OCI-LY1 (cell line): ENCODE results near the gene MINDY3.
"Not testable (repeated sequence)": the region's sequence is repeated elsewhere in the genome, so short reads cannot be mapped to it uniquely, and the experiment has no call there.

Source experiments
- H2AFZ ChIP-seq: fragments of 200-600 bp; sonication (generic), shearing (Covaris generic); 2 replicates; pipeline ENCODE4 v1.6.0; 2014; ENCODE audit warnings: antibody characterized with exemption, mild to moderate bottlenecking, low read length
- H3F3A ChIP-seq: fragments of 200-600 bp; sonication (generic), shearing (Covaris generic); 2 replicates; pipeline ENCODE4 v1.6.0; 2014; ENCODE audit warnings: mild to moderate bottlenecking, antibody characterized with exemption, low read length, moderate library complexity; ENCODE audit not compliant: insufficient read depth
- H3K27ac ChIP-seq: fragments of 200-600 bp; sonication (generic); 2 replicates; pipeline ENCODE4 v1.5.1; 2014; ENCODE audit warnings: low read length, mixed run types, mild to moderate bottlenecking, low read depth; ENCODE audit not compliant: poor library complexity, severe bottlenecking
- H3K27me3 ChIP-seq: fragments of 200-600 bp; sonication (generic); 2 replicates; pipeline ENCODE4 v1.6.0; 2014; ENCODE audit warnings: antibody characterized with exemption, mild to moderate bottlenecking, low read length, moderate library complexity; ENCODE audit not compliant: insufficient read depth
- H3K36me3 ChIP-seq: fragments of 200-600 bp; sonication (generic); 2 replicates; pipeline ENCODE4 v1.6.1; 2014; ENCODE audit warnings: mild to moderate bottlenecking, antibody characterized with exemption, low read length, moderate library complexity, mixed read lengths; ENCODE audit not compliant: insufficient read depth
- H3K4me1 ChIP-seq: fragments of 200-600 bp; sonication (generic); 2 replicates; pipeline ENCODE4 v1.5.1; 2014; ENCODE audit warnings: mild to moderate bottlenecking, low read length, moderate library complexity; ENCODE audit not compliant: insufficient read depth, severe bottlenecking
- H3K4me2 ChIP-seq: fragments of 200-600 bp; sonication (generic), shearing (Covaris generic); 2 replicates; pipeline ENCODE4 v1.6.1; 2014; ENCODE audit warnings: low read length
- H3K4me3 ChIP-seq: fragments of 200-600 bp; sonication (generic); 2 replicates; pipeline ENCODE4 v1.5.1; 2014; ENCODE audit warnings: low read length, low read depth, mild to moderate bottlenecking, mixed read lengths; ENCODE audit not compliant: poor library complexity, severe bottlenecking
- H3K79me2 ChIP-seq: fragments of 200-600 bp; shearing (Covaris generic); 2 replicates; pipeline ENCODE4 v1.6.1; 2016; ENCODE audit warnings: mixed run types, low read length, mixed read lengths; ENCODE audit not compliant: insufficient read depth
- H3K9ac ChIP-seq: fragments of 200-600 bp; sonication (generic), shearing (Covaris generic); 2 replicates; pipeline ENCODE4 v1.6.1; 2014; ENCODE audit warnings: mild to moderate bottlenecking, low read length, mixed read lengths
- H3K9me2 ChIP-seq: fragments of 200-600 bp; sonication (generic), shearing (Covaris generic); 2 replicates; pipeline ENCODE4 v1.6.1; 2014; ENCODE audit warnings: low read depth, mild to moderate bottlenecking, low read length, mixed read lengths
- H3K9me3 ChIP-seq: fragments of 200-600 bp; shearing (Covaris generic); 2 replicates; pipeline ENCODE4 v1.6.1; 2014; ENCODE audit warnings: low read length, mixed read lengths
- H4K20me1 ChIP-seq: fragments of 200-600 bp; sonication (generic), shearing (Covaris generic); 2 replicates; pipeline ENCODE4 v1.6.0; 2016; ENCODE audit warnings: mild to moderate bottlenecking, low read length; ENCODE audit not compliant: insufficient read depth
- EZH2 ChIP-seq: fragments of 200-600 bp; sonication (generic), shearing (Covaris generic); IDR thresholded peaks from 2 replicates; pipeline ENCODE4 v1.8.0; 2017; ENCODE audit warnings: borderline replicate concordance, mixed run types, mild to moderate bottlenecking, antibody characterized with exemption, low read length, moderate library complexity, mixed read lengths
- TF ChIP-seq, protein P1 (sequence below): fragments of 200-600 bp; sonication (generic), shearing (Covaris generic); IDR thresholded peaks from 2 replicates; pipeline ENCODE4 v1.5.1; 2017; ENCODE audit warnings: mild to moderate bottlenecking, antibody characterized with exemption, low read length, moderate library complexity, mixed read lengths

MINDY3 gene

DNA sequence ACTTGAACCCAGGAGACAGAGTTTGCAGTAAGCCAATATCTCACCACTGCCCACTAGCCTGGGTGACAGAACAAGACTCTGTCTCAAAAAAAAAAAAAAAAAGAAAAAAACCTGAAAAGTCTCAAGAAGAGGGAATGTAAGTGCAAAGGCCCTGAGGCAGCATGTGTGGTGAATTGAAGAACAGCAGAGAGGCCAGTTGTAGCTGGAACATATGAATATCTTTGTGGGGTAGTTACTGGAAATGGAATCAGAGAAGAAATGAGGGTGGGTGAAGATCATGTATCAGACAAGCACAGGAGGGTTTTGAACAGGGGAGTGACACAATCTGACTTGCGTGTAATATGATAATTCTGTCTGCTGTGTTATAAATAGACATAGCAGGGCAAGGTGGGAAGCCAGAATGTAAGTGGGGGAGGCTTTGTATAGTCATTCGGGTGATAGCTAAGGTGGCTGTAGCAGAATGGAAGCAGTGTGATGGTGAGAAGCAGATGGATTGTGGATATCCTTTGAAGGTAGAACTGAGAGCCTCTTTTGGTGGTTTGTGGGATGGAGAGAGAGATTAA, 95.3 kb downstream of the MINDY3 start:
- no peak overlapping the region for H3K4me2 ChIP-seq
- no peaks in the 10 kb centered on the region for H3K79me2 ChIP-seq
- H3K36me3 ChIP-seq: no peaks in the 10 kb centered on the region
- no peaks in the 10 kb centered on the region for H3K27me3 ChIP-seq
- no peak overlapping the region for H3K4me3 ChIP-seq
- no peak overlapping the region for H2AFZ ChIP-seq
- TF ChIP-seq EZH2: no peak
- TF ChIP-seq, protein P1, sequence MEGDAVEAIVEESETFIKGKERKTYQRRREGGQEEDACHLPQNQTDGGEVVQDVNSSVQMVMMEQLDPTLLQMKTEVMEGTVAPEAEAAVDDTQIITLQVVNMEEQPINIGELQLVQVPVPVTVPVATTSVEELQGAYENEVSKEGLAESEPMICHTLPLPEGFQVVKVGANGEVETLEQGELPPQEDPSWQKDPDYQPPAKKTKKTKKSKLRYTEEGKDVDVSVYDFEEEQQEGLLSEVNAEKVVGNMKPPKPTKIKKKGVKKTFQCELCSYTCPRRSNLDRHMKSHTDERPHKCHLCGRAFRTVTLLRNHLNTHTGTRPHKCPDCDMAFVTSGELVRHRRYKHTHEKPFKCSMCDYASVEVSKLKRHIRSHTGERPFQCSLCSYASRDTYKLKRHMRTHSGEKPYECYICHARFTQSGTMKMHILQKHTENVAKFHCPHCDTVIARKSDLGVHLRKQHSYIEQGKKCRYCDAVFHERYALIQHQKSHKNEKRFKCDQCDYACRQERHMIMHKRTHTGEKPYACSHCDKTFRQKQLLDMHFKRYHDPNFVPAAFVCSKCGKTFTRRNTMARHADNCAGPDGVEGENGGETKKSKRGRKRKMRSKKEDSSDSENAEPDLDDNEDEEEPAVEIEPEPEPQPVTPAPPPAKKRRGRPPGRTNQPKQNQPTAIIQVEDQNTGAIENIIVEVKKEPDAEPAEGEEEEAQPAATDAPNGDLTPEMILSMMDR: no peak
- H3K4me1 ChIP-seq: no peaks in the 10 kb centered on the region
- no peak overlapping the region for H3K9ac ChIP-seq
- H3F3A ChIP-seq: no peaks in the 10 kb centered on the region
- no peaks in the 10 kb centered on the region for H4K20me1 ChIP-seq
- no peaks in the 10 kb centered on the region for H3K9me3 ChIP-seq
- no peak overlapping the region for H3K27ac ChIP-seq
- H3K9me2 ChIP-seq: no peaks in the 10 kb centered on the region

DNA sequence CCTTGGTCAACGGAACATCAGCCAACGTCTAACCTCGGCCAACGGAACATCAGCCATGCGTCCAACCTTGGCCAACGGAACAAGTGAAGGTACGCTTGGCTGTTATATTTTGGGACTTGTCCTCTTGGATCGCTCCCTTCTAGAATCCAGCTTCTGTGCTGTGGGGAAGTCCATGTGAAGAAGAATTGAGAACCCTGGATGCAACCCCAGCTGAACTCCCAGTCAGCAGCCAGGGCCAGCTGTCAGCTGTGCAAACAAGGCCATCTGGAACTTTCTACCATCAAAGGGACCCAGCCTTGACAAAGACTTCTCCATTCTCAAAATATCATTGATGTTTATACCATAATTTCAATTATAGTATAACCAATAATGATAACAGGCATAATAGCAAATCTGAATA, 97.3 kb downstream of the MINDY3 start:
- Histone ChIP-seq H3K79me2 (no peaks in the 10 kb centered on the region), H3K4me2 (no peak overlapping the region), H2AFZ (no peak overlapping the region), H3K4me1 (no peaks in the 10 kb centered on the region), H3K4me3 (no peak overlapping the region), H3F3A (no peaks in the 10 kb centered on the region), H3K9me3 (no peaks in the 10 kb centered on the region), H3K27me3 (no peaks in the 10 kb centered on the region), H4K20me1 (no peaks in the 10 kb centered on the region), H3K9me2 (no peaks in the 10 kb centered on the region), H3K27ac (no peak overlapping the region), H3K9ac (no peak overlapping the region), H3K36me3 (no peaks in the 10 kb centered on the region)
- TF ChIP-seq EZH2: no peak
- TF ChIP-seq, protein P1: no peak

DNA sequence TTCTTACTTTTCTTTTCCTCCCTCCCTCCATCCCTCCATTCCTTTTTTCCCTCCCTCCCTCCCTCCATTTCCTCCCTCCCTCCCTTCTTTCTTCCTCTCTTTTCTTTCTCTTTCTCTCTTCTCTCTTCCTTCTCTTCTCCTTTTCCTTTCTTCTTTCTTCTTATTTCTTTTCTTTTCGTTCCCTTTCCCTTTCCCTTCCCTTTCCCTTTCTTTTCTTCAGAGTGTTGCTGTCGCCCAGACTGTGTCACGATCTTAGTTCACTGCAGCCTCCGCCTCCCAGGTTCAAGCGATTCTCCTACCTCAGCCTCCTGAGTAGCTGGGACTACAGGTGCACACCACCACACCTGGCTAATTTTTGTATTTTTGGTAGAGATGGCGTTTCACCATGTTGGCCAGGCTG, 98.1 kb downstream of the MINDY3 start:
- not testable (repeated sequence) for H3F3A ChIP-seq, H3K4me3 ChIP-seq, H3K4me1 ChIP-seq, H3K9me3 ChIP-seq, H3K27me3 ChIP-seq, H3K9ac ChIP-seq, H3K79me2 ChIP-seq, H3K27ac ChIP-seq, H3K36me3 ChIP-seq, H2AFZ ChIP-seq, H3K4me2 ChIP-seq, H3K9me2 ChIP-seq, H4K20me1 ChIP-seq

DNA sequence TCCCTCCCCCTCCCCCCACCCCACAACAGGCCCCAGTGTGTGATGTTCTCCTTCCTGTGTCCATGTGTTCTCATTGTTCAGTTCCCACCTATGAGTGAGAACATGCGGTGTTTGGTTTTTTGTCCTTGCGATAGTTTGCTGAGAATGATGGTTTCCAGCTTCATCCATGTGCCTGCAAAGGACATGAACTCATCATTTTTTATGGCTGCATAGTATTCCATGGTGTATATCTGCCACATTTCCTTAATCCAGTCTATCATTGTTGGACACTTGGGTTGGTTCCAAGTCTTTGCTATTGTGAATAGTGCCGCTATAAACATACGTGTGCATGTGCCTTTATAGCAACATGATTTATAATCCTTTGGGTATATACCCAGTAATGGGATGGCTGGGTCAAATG, 99.1 kb downstream of the MINDY3 start:
- not testable (repeated sequence) for H4K20me1 ChIP-seq, H3K4me2 ChIP-seq, H3K36me3 ChIP-seq, H3K4me3 ChIP-seq, H3K9ac ChIP-seq, H3K27ac ChIP-seq, H2AFZ ChIP-seq, H3K9me2 ChIP-seq, H3K4me1 ChIP-seq, H3K9me3 ChIP-seq, H3F3A ChIP-seq, H3K79me2 ChIP-seq, H3K27me3 ChIP-seq
